Fibroblast of pulmonary artery (primary cell): ENCODE measurements around the gene CD79B.
A peak's percentile ranks its signal among the peaks of the same experiment; 100 is the strongest.

Experiments
- DNase-seq: peaks from one replicate; pipeline ENCODE4 v3.0.0-alpha.2; 2010; ENCODE audit warnings: low read depth
- H3K4me3 ChIP-seq: replicated peaks from 2 replicates; pipeline ENCODE4 v1.5.1; 2011; ENCODE audit warnings: low read depth, mild to moderate bottlenecking, control low read depth, low read length, moderate library complexity
- CTCF ChIP-seq: IDR thresholded peaks from 2 replicates; pipeline ENCODE4 v1.5.1; 2011; ENCODE audit warnings: mild to moderate bottlenecking, control low read depth, low read length, inconsistent platforms; ENCODE audit errors: missing control alignments

Gene CD79B

GRCh38 chr17:63954402-63955063 is 22.4 kb upstream of the CD79B start:
- no peak for TF ChIP-seq CTCF
- DNase-seq = no peak
- H3K4me3 ChIP-seq = no peak overlapping the region

GRCh38 chr17:63950940-63951907 is 19.1 kb upstream of the CD79B start:
- TF ChIP-seq CTCF = peak; percentile 20
- DNase-seq = no peak
- no peak overlapping the region for H3K4me3 ChIP-seq

- DNase-seq = no peak
- no peak overlapping the region for H3K4me3 ChIP-seq
- no peak for TF ChIP-seq CTCF
Observed at GRCh38 chr17:63949576-63950250, 17.6 kb upstream of the CD79B start.

- TF ChIP-seq CTCF = no peak
- DNase-seq = no peak
- H3K4me3 ChIP-seq = no peak overlapping the region
Observed at GRCh38 chr17:63948521-63948920, 16.4 kb upstream of the CD79B start.

- DNase-seq = no peak
- no peak for TF ChIP-seq CTCF
- no peak overlapping the region for H3K4me3 ChIP-seq
Observed at GRCh38 chr17:63947711-63948330, 15.7 kb upstream of the CD79B start.

- H3K4me3 ChIP-seq = no peak overlapping the region
Observed at GRCh38 chr17:63946440-63947363, 14.6 kb upstream of the CD79B start.

More at GRCh38 chr17:63946440-63947363, 14.6 kb upstream of the CD79B start:
- peak; percentile 41 for DNase-seq
- peak; percentile 67 for TF ChIP-seq CTCF
